H1 (cell line): ENCODE measurements around the gene ENTPD8. TPM values are rescaled to one million over a fixed set of nuclear protein-coding genes. Genes with fewer than 3 reads are reported as not detected.

Experiments used
- CTCF ChIA-PET: fragments of 300-600 bp; sonication (Branson Sonifier 250); formaldehyde crosslinking; loops from one replicate; lab custom pipeline; 2021; ENCODE audit not compliant: partially characterized antibody; lab: Charles Lee
- POLR2A ChIA-PET: fragments of 300-600 bp; sonication (Branson Sonifier 250); formaldehyde crosslinking; loops from one replicate; lab custom pipeline; 2021; ENCODE audit warnings: inconsistent platforms; ENCODE audit not compliant: partially characterized antibody; lab: Charles Lee
- DNase-seq, 2 experiments: peaks; one replicate each; pipeline versions ENCODE4 v3.0.0 to v3.0.0-alpha.2; 2010 to 2022; ENCODE audit warnings: low spot score in 2 of 2, low read depth in 1 of 2, mixed read lengths in 1 of 2
- FAIRE-seq: peaks from 2 replicates; lab custom pipeline; 2011; peaks lifted over from hg19 to GRCh38; lab: Jason Lieb, UNC
- H2AFZ ChIP-seq: 2 replicates; pipeline ENCODE4 v1.8.1; 2012; ENCODE audit warnings: low read length, inconsistent platforms
- H2AK5ac ChIP-seq: 2 replicates; pipeline ENCODE4 v1.6.1; 2013; ENCODE audit warnings: low read depth, low read length
- H2BK120ac ChIP-seq: replicated peaks from 2 replicates; pipeline ENCODE3; 2013; ENCODE audit warnings: low read depth, low read length, inconsistent platforms
- H2BK12ac ChIP-seq: 2 replicates; pipeline ENCODE4 v1.6.1; 2013; ENCODE audit warnings: low read depth, low read length
- H2BK15ac ChIP-seq: 2 replicates; pipeline ENCODE4 v1.6.1; 2013; ENCODE audit warnings: low read length
- H2BK20ac ChIP-seq: 2 replicates; pipeline ENCODE4 v1.6.1; 2013; ENCODE audit warnings: low read length
- H2BK5ac ChIP-seq: 2 replicates; pipeline ENCODE4 v1.6.1; 2013; ENCODE audit warnings: low read depth, low read length
- H3K14ac ChIP-seq: 2 replicates; pipeline ENCODE4 v1.6.1; 2013; ENCODE audit warnings: inconsistent platforms; ENCODE audit not compliant: insufficient read length
- H3K18ac ChIP-seq: 2 replicates; pipeline ENCODE4 v1.6.1; 2013; ENCODE audit warnings: low read length; ENCODE audit errors: extremely low read depth
- H3K23ac ChIP-seq: 2 replicates; pipeline ENCODE4 v1.6.1; 2013; ENCODE audit warnings: inconsistent platforms; ENCODE audit not compliant: insufficient read length
- H3K23me2 ChIP-seq: 2 replicates; pipeline ENCODE4 v1.6.1; 2013; ENCODE audit warnings: low read depth, low read length
- H3K27ac ChIP-seq: 2 replicates; pipeline ENCODE4 v1.6.1; 2011; ENCODE audit warnings: low read depth, low read length, inconsistent platforms
- H3K27me3 ChIP-seq, 4 experiments: replicated peaks in 1 of 4; 1 replicate in 1 of 4; 2 replicates in 3 of 4; pipeline versions ENCODE4 v1.6.1 to v1.8.1; 2011 to 2013; ENCODE audit warnings: low read length in 3 of 4, mild to moderate bottlenecking in 3 of 4, inconsistent platforms in 2 of 4, mixed read lengths in 2 of 4, moderate library complexity in 1 of 4; ENCODE audit not compliant: control insufficient read depth in 3 of 4, insufficient read depth in 3 of 4; ENCODE audit errors: extremely low read depth in 1 of 4
- H3K36me3 ChIP-seq, 4 experiments: 2 replicates each; pipeline versions ENCODE4 v1.6.1 to v1.8.1; 2011 to 2013; ENCODE audit warnings: mild to moderate bottlenecking in 4 of 4, low read length in 3 of 4, moderate library complexity in 2 of 4, control low read depth in 1 of 4, inconsistent platforms in 1 of 4; ENCODE audit not compliant: insufficient read depth in 4 of 4, control insufficient read depth in 2 of 4
- H3K4ac ChIP-seq: replicated peaks from 2 replicates; pipeline ENCODE3; 2013; ENCODE audit warnings: low read length, low read depth, mixed read lengths, inconsistent platforms; ENCODE audit not compliant: insufficient read length
- H3K4me1 ChIP-seq, 4 experiments: replicated peaks in 1 of 4; 1 replicate in 1 of 4; 2 replicates in 3 of 4; pipeline versions ENCODE4 v1.6.1 to v1.8.1; 2011 to 2013; ENCODE audit warnings: low read length in 3 of 4, inconsistent platforms in 2 of 4, mixed read lengths in 1 of 4; ENCODE audit not compliant: insufficient read depth in 4 of 4, control insufficient read depth in 3 of 4
- H3K4me2 ChIP-seq, 2 experiments: 2 replicates each; pipeline versions ENCODE4 v1.6.1 to v1.8.1; 2011 to 2013; ENCODE audit warnings: low read depth in 2 of 2, low read length in 2 of 2, control low read depth in 1 of 2, inconsistent platforms in 1 of 2, mild to moderate bottlenecking in 1 of 2; ENCODE audit not compliant: insufficient read depth in 1 of 2
- H3K4me3 ChIP-seq, 4 experiments: fragments of 200-600, 300-600 bp in 1 of 4; sonication (generic), shearing (Covaris generic), sonication (Bioruptor Twin) in 1 of 4; 2 replicates each; pipeline versions ENCODE4 v1.5.1 to v1.8.1; 2011 to 2016; ENCODE audit warnings: low read length in 4 of 4, low read depth in 3 of 4, control low read depth in 2 of 4, inconsistent platforms in 2 of 4, mild to moderate bottlenecking in 2 of 4, mixed read lengths in 1 of 4, moderate library complexity in 1 of 4; ENCODE audit not compliant: insufficient read depth in 2 of 4; ENCODE audit errors: extremely low read depth in 1 of 4
- H3K56ac ChIP-seq: replicated peaks from 2 replicates; pipeline ENCODE3; 2013; ENCODE audit warnings: low read depth, mild to moderate bottlenecking, mixed read lengths, low read length, inconsistent platforms; ENCODE audit not compliant: insufficient read length
- H3K79me1 ChIP-seq: 2 replicates; pipeline ENCODE4 v1.6.1; 2013; ENCODE audit warnings: low read depth, low read length, control low read depth
- H3K79me2 ChIP-seq, 2 experiments: 2 replicates each; pipeline versions ENCODE4 v1.6.1 to v1.8.1; 2012 to 2013; ENCODE audit warnings: low read length in 2 of 2, mild to moderate bottlenecking in 2 of 2, inconsistent platforms in 1 of 2; ENCODE audit not compliant: insufficient read depth in 2 of 2, control insufficient read depth in 1 of 2
- H3K9ac ChIP-seq, 4 experiments: replicated peaks in 1 of 4; 1 replicate in 1 of 4; 2 replicates in 3 of 4; pipeline versions ENCODE4 v1.6.1 to v1.8.1; 2011 to 2013; ENCODE audit warnings: low read depth in 3 of 4, low read length in 3 of 4, control low read depth in 2 of 4, mild to moderate bottlenecking in 2 of 4, moderate library complexity in 2 of 4, inconsistent platforms in 1 of 4; ENCODE audit errors: extremely low read depth in 1 of 4
- H3K9me3 ChIP-seq, 2 experiments: 2 replicates each; pipeline versions ENCODE4 v1.6.1 to v1.8.1; 2012 to 2013; ENCODE audit warnings: mild to moderate bottlenecking in 2 of 2, moderate library complexity in 2 of 2, control low read depth in 1 of 2, inconsistent platforms in 1 of 2, low read depth in 1 of 2, low read length in 1 of 2, mixed read lengths in 1 of 2; ENCODE audit not compliant: insufficient read depth in 2 of 2
- H4K20me1 ChIP-seq, 2 experiments: replicated peaks in 1 of 2; 2 replicates each; pipeline versions ENCODE3 to v1.8.1; 2011 to 2013; ENCODE audit warnings: inconsistent platforms in 2 of 2, low read length in 2 of 2, mild to moderate bottlenecking in 1 of 2; ENCODE audit not compliant: insufficient read depth in 2 of 2, control insufficient read depth in 1 of 2
- H4K5ac ChIP-seq: 2 replicates; pipeline ENCODE4 v1.6.1; 2013; ENCODE audit warnings: low read length, low read depth, mixed read lengths, inconsistent platforms; ENCODE audit not compliant: insufficient read length
- H4K8ac ChIP-seq: 2 replicates; pipeline ENCODE4 v1.8.0; 2013; ENCODE audit warnings: mild to moderate bottlenecking, moderate library complexity, low read length, inconsistent platforms; ENCODE audit not compliant: insufficient read depth; ENCODE audit errors: extremely low read depth
- H4K91ac ChIP-seq: replicated peaks from 2 replicates; pipeline ENCODE3; 2013; ENCODE audit warnings: low read length, mixed read lengths, inconsistent platforms; ENCODE audit not compliant: insufficient read length
- CREB1 ChIP-seq: IDR thresholded peaks from 2 replicates; pipeline ENCODE4 v1.6.1; 2012; ENCODE audit warnings: inconsistent platforms
- KDM1A ChIP-seq: fragments of 200-600, 300-600 bp; sonication (generic); IDR thresholded peaks from 2 replicates; pipeline ENCODE4 v1.7.1; 2016; ENCODE audit warnings: mild to moderate bottlenecking, low read length, borderline replicate concordance
- KDM5A ChIP-seq: fragments of 200-600 bp; IDR thresholded peaks from 2 replicates; pipeline ENCODE4 v1.7.1; 2012; ENCODE audit warnings: mild to moderate bottlenecking, low read length, inconsistent platforms, mixed read lengths
- ZNF274 ChIP-seq: IDR thresholded peaks from 2 replicates; pipeline ENCODE4 v1.7.0; 2012; ENCODE audit warnings: low read length, borderline replicate concordance; ENCODE audit errors: extremely low read depth
- WGBS, 2 experiments: shearing (Covaris generic) in 1 of 2; methylation state at CpG; one replicate each; pipeline versions ENCODE4 v1.1.6 to v1.1.7; 2013 to 2015; ENCODE audit warnings: low lambda C conversion rate in 2 of 2, mixed read lengths in 2 of 2, inconsistent platforms in 1 of 2, low coverage in 1 of 2, missing lambda C conversion rate in 1 of 2; ENCODE audit not compliant: insufficient replicate concordance in 2 of 2, insufficient coverage in 1 of 2, insufficient read length in 1 of 2; ENCODE audit errors: extremely low coverage in 1 of 2, missing lambda C conversion rate in 1 of 2; 5-methylcytosine and 5-hydroxymethylcytosine counted together
- polyA plus RNA-seq, 7 experiments: library from polyadenylated mRNA; depleted of rRNA in 3 of 7; stranded (reverse) in 5 of 7; unstranded in 2 of 7; fragments of >200 nt in 5 of 7; fragments of 200-250 nt in 2 of 7; gene quantifications; 1 replicate in 5 of 7; 2 replicates in 1 of 7; 4 replicates in 1 of 7; pipeline versions ENCODE4 v1.2.1 to v1.2.3, GENCODE V29; 2011 to 2013; ENCODE audit warnings: missing spikeins in 2 of 7, mixed read lengths in 2 of 7
- total RNA-seq: library from RNA; stranded (reverse); fragmentation: NEBNext Ultra II Directional; extraction: Animal tissue kit (Norgen Biotek cat#: 25700); gene quantifications from 2 replicates; pipeline ENCODE4 v1.2.1, GENCODE V29; 2021

Gene ENTPD8
- total and polyA plus RNA-seq, 2 of the 8 experiments (the other 6 are each of a cell fraction or from before 2014, with no cell fraction given): 0.48 to 0.51 TPM

DNA sequence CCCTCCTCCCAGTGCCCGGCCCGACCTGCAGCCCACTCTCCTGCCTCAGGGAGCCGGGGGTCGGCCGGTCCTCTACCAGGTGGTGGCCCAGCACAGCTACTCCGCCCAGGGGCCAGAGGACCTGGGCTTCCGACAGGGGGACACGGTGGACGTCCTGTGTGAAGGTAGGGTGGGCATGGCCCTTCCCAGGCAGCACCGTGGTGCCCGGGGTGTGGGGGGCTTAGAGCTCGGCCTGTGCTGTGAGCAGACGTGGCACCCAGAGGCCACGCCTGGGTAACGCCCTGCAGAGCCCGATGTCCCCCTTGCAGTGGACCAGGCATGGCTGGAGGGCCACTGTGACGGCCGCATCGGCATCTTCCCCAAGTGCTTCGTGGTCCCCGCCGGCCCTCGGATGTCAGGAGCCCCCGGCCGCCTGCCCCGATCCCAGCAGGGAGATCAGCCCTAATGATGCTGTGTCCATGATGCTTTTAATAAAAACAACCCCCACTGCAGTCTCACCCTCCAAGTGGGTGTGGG is 7.2 kb downstream of the ENTPD8 start:
- Histone ChIP-seq H2AK5ac (no peak overlapping the region), H3K9me3 (no peaks in the 10 kb centered on the region), H3K27ac (no peak overlapping the region), H3K56ac (no peak overlapping the region), H2BK12ac (no peak overlapping the region), H3K79me2 (no peaks in the 10 kb centered on the region), H2BK20ac (no peak overlapping the region), H3K23ac (no peak overlapping the region), H2BK120ac (no peak overlapping the region), H4K5ac (no peak overlapping the region), H3K4me3 (no peak overlapping the region), H3K36me3 (no peaks in the 10 kb centered on the region), H4K20me1 (no peaks in the 10 kb centered on the region), H3K23me2 (no peaks in the 10 kb centered on the region), H2AFZ (no peak overlapping the region), H3K4ac (no peak overlapping the region), H2BK15ac (no peak overlapping the region), H3K4me2 (no peak overlapping the region), H3K79me1 (no peaks in the 10 kb centered on the region), H4K8ac (no peak overlapping the region), H4K91ac (no peak overlapping the region), H2BK5ac (no peak overlapping the region), H3K18ac (no peak overlapping the region), H3K4me1 (peaks cover 0 to 3% (median 0%) of the 10 kb centered on the region in 4 experiments; a peak in 2 of 7 replicates), H3K27me3 (no peaks in the 10 kb centered on the region), H3K9ac (no peak overlapping the region), H3K14ac (no peak overlapping the region)
- 91% methylated on average over 20 of the region's 26 CpGs; no CpG with 5 or more reads in 1 of the 2 experiments for WGBS, 2 experiments
- POLR2A ChIA-PET: interaction anchor here (1.1 to 2.5 kb wide), 3 partner anchors 10 to 11 kb away, joined by 4 to 11 read pairs (median 8); partner anchors contain the start of genes EXD3 and NOXA1
- CTCF ChIA-PET: interaction anchor here (2.3 kb wide), 1 partner anchor 12 kb away, joined by 6 read pairs; no protein-coding TSS in a partner anchor
- FAIRE-seq (no peak), DNase-seq (no peak)
- TF ChIP-seq CREB1 (no peak), KDM1A (no peak), KDM5A (no peak), ZNF274 (no peak)
